Suprapubic skin (tissue), 4 donors: ENCODE results near the gene DAB2IP.

Experiments
- CTCF ChIP-seq, 2 donors: fragments of 200-600 bp in 1 of 2; fragments of 450-650 bp in 1 of 2; sonication (generic) in 1 of 2; IDR thresholded peaks; one replicate each; pipeline ENCODE4 v1.5.1; 2016 to 2019; ENCODE audit warnings: antibody characterized with exemption in 2 of 2, mild to moderate bottlenecking in 1 of 2, moderate library complexity in 1 of 2
- POLR2A ChIP-seq, 2 donors: fragments of 450-650 bp; IDR thresholded peaks; one replicate each; pipeline ENCODE4 v1.6.1; 2017; ENCODE audit warnings: antibody characterized with exemption in 2 of 2, mild to moderate bottlenecking in 2 of 2, moderate library complexity in 2 of 2
- POLR2AphosphoS5 ChIP-seq, 3 donors: sonication (generic); formaldehyde crosslinking; IDR thresholded peaks; one replicate each; pipeline ENCODE4 v1.6.1; 2017; ENCODE audit warnings: antibody characterized with exemption in 3 of 3

DNA sequence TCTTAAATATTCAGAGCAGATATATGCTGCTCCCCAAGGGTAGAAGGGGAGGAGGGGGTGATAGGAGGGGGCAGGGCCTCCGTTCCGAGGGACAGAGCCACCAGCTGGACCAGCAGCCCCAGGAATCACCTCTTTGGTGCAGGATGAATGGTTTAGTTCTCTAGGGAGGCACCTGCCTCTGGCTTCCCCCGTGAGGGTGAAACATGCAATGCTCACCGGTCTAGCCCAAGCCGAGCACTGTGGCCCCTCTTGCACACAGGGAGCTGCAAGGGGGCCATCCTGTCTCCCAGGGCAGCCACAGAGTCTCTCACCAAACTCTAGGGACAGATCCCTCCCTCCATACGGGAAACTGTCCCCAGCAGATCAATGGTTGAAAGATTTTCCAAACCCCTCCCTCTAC, 163.7 kb downstream of the DAB2IP start:
- TF ChIP-seq CTCF (IDR thresholded peaks at IDR 0.05), result no peak
- TF ChIP-seq POLR2A (IDR thresholded peaks at IDR 0.05), result no peak
- no peak for TF ChIP-seq POLR2AphosphoS5 (IDR thresholded peaks at IDR 0.05)
